Kidney epithelial cell (primary cell): Measurements from ENCODE around the gene PRKD1. TPM values are rescaled to one million over a fixed set of nuclear protein-coding genes. Genes with fewer than 3 reads are reported as not detected.

Experiments
- DNase-seq: peaks from one replicate; pipeline ENCODE4 v3.0.0-alpha.2; 2010; ENCODE audit warnings: low read depth
- H3K27me3 ChIP-seq: 2 replicates; pipeline ENCODE4 v1.6.0; 2011; ENCODE audit warnings: low read length; ENCODE audit not compliant: control insufficient read depth, insufficient read depth
- H3K36me3 ChIP-seq: 2 replicates; pipeline ENCODE4 v1.5.1; 2011; ENCODE audit warnings: low read length; ENCODE audit not compliant: control insufficient read depth, insufficient read depth
- H3K4me3 ChIP-seq: 2 replicates; pipeline ENCODE4 v1.5.1; 2011; ENCODE audit warnings: low read depth, mild to moderate bottlenecking, control low read depth, low read length
- total RNA-seq: library from RNA; depleted of rRNA; stranded (reverse); fragments of >200 nt; gene quantifications from 2 replicates; pipeline ENCODE4 v1.2.3, GENCODE V29; 2015
- TF ChIP-seq, protein P1 (sequence below): IDR thresholded peaks from 2 replicates; pipeline ENCODE4 v1.5.1; 2011; ENCODE audit warnings: mild to moderate bottlenecking, moderate library complexity, low read length, control low read depth, inconsistent platforms; ENCODE audit not compliant: insufficient read depth, poor library complexity, severe bottlenecking

Gene PRKD1
- total RNA-seq, 1 donor from 2014 or later = 7.2 TPM

DNA sequence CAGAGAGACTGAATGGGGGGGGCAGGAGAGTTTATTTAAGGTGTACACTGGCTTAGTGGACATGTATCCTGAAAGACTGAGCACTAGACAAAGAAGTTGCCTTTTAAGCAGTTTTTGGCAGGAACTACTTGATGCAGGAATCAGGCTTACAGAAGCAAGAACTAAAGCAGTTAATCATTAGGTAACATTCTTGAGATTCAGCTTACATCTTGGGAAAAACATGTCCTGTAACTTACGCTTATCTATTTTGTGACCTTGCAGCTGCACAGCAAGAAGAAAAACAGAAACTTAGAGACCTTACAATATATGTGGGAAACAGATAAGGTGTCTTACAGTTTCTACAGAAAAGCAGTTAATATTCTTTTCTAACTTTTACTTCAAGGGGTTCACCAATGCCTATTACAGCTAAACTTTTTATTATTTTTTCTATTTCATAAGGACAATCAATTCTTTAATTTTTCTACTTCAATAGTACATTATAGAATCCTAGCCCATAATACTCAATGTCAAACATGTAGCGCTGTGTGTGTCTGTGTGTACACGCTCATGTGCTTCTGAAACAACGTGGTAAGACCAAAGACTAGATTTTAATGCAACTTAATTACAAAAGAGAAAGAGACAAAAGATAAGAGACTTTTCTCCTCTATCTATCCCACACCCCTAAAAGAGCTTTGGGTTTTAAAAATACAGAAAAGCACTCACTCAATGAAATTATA lies 276.9 kb downstream of the PRKD1 start:
- TF ChIP-seq, protein P1, sequence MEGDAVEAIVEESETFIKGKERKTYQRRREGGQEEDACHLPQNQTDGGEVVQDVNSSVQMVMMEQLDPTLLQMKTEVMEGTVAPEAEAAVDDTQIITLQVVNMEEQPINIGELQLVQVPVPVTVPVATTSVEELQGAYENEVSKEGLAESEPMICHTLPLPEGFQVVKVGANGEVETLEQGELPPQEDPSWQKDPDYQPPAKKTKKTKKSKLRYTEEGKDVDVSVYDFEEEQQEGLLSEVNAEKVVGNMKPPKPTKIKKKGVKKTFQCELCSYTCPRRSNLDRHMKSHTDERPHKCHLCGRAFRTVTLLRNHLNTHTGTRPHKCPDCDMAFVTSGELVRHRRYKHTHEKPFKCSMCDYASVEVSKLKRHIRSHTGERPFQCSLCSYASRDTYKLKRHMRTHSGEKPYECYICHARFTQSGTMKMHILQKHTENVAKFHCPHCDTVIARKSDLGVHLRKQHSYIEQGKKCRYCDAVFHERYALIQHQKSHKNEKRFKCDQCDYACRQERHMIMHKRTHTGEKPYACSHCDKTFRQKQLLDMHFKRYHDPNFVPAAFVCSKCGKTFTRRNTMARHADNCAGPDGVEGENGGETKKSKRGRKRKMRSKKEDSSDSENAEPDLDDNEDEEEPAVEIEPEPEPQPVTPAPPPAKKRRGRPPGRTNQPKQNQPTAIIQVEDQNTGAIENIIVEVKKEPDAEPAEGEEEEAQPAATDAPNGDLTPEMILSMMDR = no peak
- Histone ChIP-seq H3K27me3 (no peaks in the 10 kb centered on the region), H3K36me3 (no peaks in the 10 kb centered on the region), H3K4me3 (no peak overlapping the region)
- no peak for DNase-seq

DNA sequence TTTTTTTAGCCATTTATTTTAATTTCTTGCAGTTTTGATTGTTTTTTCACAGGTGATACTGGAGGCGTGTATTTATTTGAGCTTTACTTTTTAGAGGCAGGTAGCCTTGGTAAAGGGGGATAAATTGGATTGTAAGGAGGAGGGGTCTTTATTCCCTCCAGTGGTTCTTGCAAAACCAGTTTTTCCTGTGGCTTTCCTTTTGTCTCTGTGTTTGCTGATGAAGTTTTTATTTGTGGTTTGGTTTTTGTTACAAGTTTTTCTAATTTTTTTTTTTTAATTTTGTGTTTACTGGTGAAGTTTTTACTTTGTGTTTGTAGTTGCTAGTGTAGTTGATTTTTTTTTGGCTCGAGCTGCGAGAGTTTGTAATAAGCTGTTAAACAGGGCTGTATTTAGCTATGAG lies 278.5 kb downstream of the PRKD1 start:
- H3K4me3 ChIP-seq = no peak overlapping the region
- TF ChIP-seq, protein P1 = no peak
- DNase-seq = no peak
- H3K36me3 ChIP-seq = no peaks in the 10 kb centered on the region
- no peaks in the 10 kb centered on the region for H3K27me3 ChIP-seq

DNA sequence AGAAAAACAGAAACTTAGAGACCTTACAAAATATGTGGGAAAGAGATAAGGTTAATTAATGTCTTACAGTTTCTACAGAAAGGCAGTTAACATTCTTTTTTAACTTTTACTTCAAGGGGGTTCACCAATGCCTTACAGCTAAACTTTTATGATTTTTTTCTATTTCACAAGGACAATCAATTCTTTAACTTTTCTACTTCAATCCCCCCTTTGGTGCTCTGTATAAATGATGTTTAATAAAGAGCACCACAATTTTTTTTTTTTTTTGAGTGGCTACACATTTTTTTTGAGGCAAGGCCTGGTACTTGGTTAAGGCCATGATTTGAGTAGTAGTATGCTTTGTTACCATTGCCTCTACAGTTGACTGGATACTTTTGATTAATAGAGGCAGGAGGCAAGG lies 279.6 kb downstream of the PRKD1 start:
- no peaks in the 10 kb centered on the region for H3K27me3 ChIP-seq
- DNase-seq = no peak
- H3K36me3 ChIP-seq = no peaks in the 10 kb centered on the region
- TF ChIP-seq, protein P1 = no peak
- no peak overlapping the region for H3K4me3 ChIP-seq

DNA sequence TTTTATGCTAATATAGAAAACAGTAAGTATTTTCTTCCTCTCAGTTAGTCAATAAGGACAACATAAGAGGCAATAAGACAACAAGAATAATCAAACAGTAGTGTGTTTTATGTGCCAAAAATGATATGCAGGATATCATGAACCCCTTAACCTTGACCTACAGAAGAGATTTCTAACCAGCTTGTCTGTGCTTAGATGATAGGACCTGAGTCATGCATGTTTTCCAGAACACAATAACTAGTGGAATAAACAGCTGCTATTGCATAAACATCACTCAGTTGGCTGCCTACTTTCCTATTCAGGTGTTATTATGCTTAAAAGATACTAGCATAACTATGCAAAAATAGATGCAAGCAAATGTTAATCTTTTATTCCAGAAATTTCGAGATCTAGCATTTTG lies 282.5 kb downstream of the PRKD1 start:
- Histone ChIP-seq H3K27me3 (no peaks in the 10 kb centered on the region), H3K4me3 (no peak overlapping the region), H3K36me3 (no peaks in the 10 kb centered on the region)
- TF ChIP-seq, protein P1 = no peak
- DNase-seq = no peak

DNA sequence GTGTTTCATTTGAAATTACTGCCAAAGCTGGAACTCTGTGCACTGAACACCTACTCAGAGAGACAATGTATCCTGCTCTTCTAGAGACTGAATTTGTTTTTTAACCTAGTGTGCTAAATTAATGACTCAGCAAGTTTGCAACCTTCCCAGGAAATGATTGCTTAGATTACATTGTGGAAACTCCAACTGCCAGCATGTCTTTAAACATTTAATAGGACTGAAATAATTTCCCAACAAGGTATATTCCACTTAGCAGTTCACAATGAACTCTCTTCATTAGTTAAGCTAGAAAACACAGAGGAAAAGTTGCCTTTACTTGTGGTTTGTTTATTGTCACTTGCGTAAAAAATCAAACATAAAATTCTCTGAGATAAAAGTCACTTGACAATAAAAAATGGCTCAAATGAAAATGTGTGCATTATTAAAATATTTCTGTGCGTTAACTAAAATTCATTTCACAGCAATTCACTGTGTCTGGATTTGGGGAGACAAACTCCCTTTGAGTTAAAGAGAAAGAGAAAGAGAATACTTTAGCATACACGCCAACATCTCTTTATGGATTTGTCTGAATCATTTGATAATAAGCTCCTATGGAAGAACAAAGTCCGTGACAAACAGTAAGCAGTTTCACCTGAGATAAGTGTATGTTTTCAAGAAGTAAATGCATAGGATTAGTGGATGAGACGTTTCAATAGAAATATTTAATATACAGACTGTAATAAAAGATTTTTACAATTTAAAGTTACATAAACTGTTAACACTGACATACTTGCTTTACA lies 284.0 kb downstream of the PRKD1 start:
- Histone ChIP-seq H3K36me3 (no peaks in the 10 kb centered on the region), H3K27me3 (no peaks in the 10 kb centered on the region), H3K4me3 (no peak overlapping the region)
- no peak for DNase-seq
- TF ChIP-seq, protein P1 = no peak
